ENCODE measurements around the gene LRRFIP1. TPM values are rescaled to one million over a fixed set of nuclear protein-coding genes. Genes with fewer than 3 reads are reported as not detected.

Gene LRRFIP1
- 47.3 and 60.9 TPM in 2 replicates for polyA plus RNA-seq (2012; rRNA removed)
- polyA plus RNA-seq (2012; cell fraction: cytosol; rRNA removed) = 62.7 and 74.9 TPM in 2 replicates
- 51.7 and 73.1 TPM in 2 replicates for polyA plus RNA-seq (2012; cell fraction: nucleus; rRNA removed)

- H3K36me3 ChIP-seq (replicated peaks in 1 of 2; ENCODE audit: control insufficient read depth in 1 of 2, insufficient read depth in 2 of 2, low read length in 1 of 2) = peaks cover 0 to 13% of the 10 kb centered on the region in 2 experiments
- peaks cover 10% of the 10 kb centered on the region; the same call in 1 of the 2 replicates for H4K20me1 ChIP-seq (ENCODE audit: insufficient read depth)
- H3K4me1 ChIP-seq (ENCODE audit: control insufficient read depth in 1 of 2, insufficient read depth in 2 of 2, low read depth in 1 of 2, low read length in 1 of 2) = peaks cover 8 to 14% of the 10 kb centered on the region in 2 experiments
- no peak within 1 kb of the TSS for H2AFZ ChIP-seq (ENCODE audit: low read depth)
- no peaks in the 10 kb centered on the region for H3K9me2 ChIP-seq
- no peaks in the 10 kb centered on the region for H3K9me3 ChIP-seq
- TF ChIP-seq POLR2AphosphoS5 (IDR thresholded peaks at IDR 0.05; ENCODE audit: low read depth, low read length) = no peak
- TF ChIP-seq CTCF (IDR thresholded peaks at IDR 0.05) = peak; percentile 20; the same call in 1 of the 2 replicates
- no peak; the same call in 1 of the 2 replicates for TF ChIP-seq MXI1 (IDR thresholded peaks at IDR 0.05; ENCODE audit: low read depth, low read length)
- TF ChIP-seq, protein P1, sequence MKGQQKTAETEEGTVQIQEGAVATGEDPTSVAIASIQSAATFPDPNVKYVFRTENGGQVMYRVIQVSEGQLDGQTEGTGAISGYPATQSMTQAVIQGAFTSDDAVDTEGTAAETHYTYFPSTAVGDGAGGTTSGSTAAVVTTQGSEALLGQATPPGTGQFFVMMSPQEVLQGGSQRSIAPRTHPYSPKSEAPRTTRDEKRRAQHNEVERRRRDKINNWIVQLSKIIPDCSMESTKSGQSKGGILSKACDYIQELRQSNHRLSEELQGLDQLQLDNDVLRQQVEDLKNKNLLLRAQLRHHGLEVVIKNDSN (IDR thresholded peaks at IDR 0.05; ENCODE audit: borderline replicate concordance, low read depth) = peak; percentile 23; the same call in 1 of the 2 replicates
- no peak for TF ChIP-seq MEF2A (IDR thresholded peaks at IDR 0.05; ENCODE audit: borderline replicate concordance, low read depth)
- no peak for TF ChIP-seq FOXM1 (IDR thresholded peaks at IDR 0.05; ENCODE audit: low read depth)
- TF ChIP-seq FOSL2 (IDR thresholded peaks at IDR 0.05; ENCODE audit: borderline replicate concordance, low read depth) = no peak
- TF ChIP-seq, protein P2, sequence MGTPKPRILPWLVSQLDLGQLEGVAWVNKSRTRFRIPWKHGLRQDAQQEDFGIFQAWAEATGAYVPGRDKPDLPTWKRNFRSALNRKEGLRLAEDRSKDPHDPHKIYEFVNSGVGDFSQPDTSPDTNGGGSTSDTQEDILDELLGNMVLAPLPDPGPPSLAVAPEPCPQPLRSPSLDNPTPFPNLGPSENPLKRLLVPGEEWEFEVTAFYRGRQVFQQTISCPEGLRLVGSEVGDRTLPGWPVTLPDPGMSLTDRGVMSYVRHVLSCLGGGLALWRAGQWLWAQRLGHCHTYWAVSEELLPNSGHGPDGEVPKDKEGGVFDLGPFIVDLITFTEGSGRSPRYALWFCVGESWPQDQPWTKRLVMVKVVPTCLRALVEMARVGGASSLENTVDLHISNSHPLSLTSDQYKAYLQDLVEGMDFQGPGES (IDR thresholded peaks at IDR 0.05; ENCODE audit: low read depth, low read length) = no peak
- peak within 1 kb of the TSS; percentile 78 for H3K4me2 ChIP-seq
- DNase-seq = peak; percentile 95
- H3K9ac ChIP-seq = peak within 1 kb of the TSS; percentile 51
- CTCF ChIA-PET = interaction anchor here (0.8 to 1.5 kb wide), 5 partner anchors 11 to 117 kb away, joined by 3 to 6 read pairs (median 4); no protein-coding TSS in a partner anchor
- H3K27ac ChIP-seq (ENCODE audit: low read depth in 2 of 2, low read length in 1 of 2) = peak within 1 kb of the TSS; percentile 10 to 53; a peak in 3 of 4 replicates
- peaks cover 5% of the 10 kb centered on the region for H3F3A ChIP-seq (replicated peaks; ENCODE audit: insufficient read depth)
- H3K4me3 ChIP-seq (ENCODE audit: low read depth in 2 of 2, low read length in 1 of 2) = peak within 1 kb of the TSS; percentile 71 to 78
- peaks cover 45% of the 10 kb centered on the region for H3K79me2 ChIP-seq (ENCODE audit: insufficient read depth)
- WGBS (ENCODE audit: low lambda C conversion rate) = 1% methylated on average over 16 of the region's 114 CpGs
- H3K27me3 ChIP-seq (ENCODE audit: insufficient read depth) = no peaks in the 10 kb centered on the region
- POLR2A ChIA-PET = no interaction called here
Measured at GRCh38 chr2:237627441-237628246, at the start of gene LRRFIP1. TSS of gene LRRFIP1 (plus strand) at chr2:237627587. CDS start at chr2:237627645, 58 bp downstream.

Data from SK-N-SH (cell line).